ENCODE data around the gene AGAP1. TPM values are rescaled to one million over a fixed set of nuclear protein-coding genes. Genes with fewer than 3 reads are reported as not detected.

The AGAP1 gene
- polyA plus RNA-seq, 1 experiment, result 12.4 TPM

DNA sequence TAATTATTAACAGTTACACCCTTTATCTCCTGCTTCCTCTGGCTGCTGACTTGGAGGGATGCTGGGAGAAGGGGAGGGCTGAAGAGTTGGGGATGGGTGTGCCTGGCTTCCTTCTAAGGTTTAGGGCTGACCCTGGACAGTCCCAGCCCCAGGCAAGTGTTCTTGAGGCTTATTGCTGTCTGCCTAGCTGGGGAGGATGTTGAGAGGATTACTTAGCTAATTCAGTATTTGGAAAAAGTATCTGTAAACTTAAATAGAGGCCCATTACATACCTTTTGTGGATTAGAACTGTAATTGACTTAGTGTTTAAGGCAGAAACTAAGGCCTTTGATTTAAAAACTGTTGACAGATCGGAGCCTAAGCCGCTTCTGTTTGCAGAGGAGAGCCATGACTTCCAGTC is 67.6 kb downstream of the AGAP1 start:
- H3K9me3 ChIP-seq (ENCODE audit: control insufficient read depth, insufficient read depth, low read length), result no peaks in the 10 kb centered on the region; the same call in 1 of the 2 replicates
- no peak for DNase-seq (ENCODE audit: low read depth, low spot score)
- ChIA-PET CTCF (no interaction called here), POLR2A (interaction anchor here (0.6 to 1.2 kb wide), 2 partner anchors 45 to 1143 kb away, joined by 3 read pairs; no protein-coding TSS in a partner anchor)
- no peak overlapping the region for H3K4me3 ChIP-seq (ENCODE audit: low read depth, low read length)
- TF ChIP-seq CTCF (IDR thresholded peaks at IDR 0.05; ENCODE audit: low read depth, low read length), result no peak
- H3K27ac ChIP-seq (ENCODE audit: low read depth, low read length), result no peak overlapping the region
- H3K27me3 ChIP-seq (ENCODE audit: control insufficient read depth, insufficient read depth, low read length), result no peaks in the 10 kb centered on the region

DNA sequence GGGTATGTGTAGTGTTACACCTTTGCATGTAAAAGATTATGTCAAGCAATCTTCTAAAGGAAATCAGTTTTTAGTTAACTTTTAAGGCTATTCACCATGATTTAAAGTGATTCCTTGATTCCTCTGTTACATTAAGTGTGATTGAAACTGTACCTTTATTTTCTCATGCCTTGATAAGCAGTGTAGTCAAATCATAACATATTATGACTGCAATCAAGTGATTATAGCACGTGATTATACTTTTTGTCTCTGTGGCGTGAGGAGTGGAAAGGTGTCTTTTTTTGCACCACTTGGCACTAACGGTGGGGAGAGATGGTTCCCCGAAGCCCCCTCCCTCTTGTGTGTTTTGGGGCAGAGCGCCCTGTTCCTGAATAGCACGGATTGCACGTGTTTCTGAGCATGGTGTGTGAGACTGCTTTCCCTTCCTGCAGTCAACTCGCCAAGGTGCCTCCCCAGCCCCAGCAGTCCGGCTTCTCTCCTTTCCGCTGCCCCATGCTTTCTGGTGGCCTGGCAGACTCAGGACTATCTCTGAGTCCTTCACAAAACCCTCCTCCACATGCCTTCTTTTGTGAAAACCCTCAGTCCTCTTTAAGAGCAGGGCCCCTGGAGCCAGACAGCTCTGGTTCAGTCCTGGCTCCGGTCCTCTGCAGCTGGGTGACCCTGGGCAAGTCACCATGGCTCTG is 68.4 kb downstream of the AGAP1 start:
- POLR2A ChIA-PET, result interaction anchor here (1.2 kb wide), 1 partner anchor 46 kb away, joined by 3 read pairs; no protein-coding TSS in a partner anchor

DNA sequence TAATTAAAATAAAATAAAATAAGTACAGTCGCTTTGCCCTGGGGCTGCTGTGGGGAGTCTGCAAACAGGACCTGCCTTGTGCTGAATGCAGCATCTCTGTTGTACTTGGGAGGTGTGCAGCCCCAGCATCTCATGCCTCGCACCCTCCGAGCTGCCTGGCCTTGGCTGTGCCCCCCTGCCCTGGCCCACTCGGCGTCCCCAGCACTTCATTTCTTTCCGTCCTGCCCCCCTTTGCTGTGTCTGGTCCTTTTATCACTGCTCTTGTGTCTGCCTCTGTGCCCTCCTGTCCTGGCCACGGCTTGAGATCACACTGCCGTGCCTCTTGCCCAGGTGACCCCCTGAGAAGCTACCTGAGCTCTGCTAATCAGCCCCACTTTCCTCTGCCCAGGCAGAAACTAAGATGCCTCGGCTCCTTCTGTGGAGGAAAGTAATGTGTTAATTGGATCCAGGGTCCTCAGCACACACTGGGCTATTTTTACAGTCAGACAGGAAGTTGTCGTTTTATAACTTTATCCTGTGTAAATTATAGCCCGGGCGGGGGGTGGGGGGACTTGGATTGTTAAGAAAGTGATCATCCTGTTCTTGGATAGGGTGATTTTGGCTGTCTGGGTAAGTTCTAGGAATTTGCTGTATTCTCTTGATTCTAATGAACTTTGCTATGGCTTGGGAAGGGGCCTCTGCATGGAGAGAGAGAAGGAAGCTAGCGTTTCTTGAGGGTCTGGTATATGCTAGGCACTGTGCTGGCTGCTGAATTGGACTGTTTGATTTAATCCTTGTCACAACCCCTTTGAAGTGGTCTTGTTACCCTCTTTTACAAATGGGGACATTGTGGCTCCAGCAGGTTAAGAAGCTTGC is 69.4 kb downstream of the AGAP1 start:
- POLR2A ChIA-PET, result no interaction called here

More for the DNA sequence above, 68.4 kb downstream of the AGAP1 start:
- Histone ChIP-seq H3K27me3 (ENCODE audit: control insufficient read depth, insufficient read depth, low read length) (no peaks in the 10 kb centered on the region), H3K9me3 (ENCODE audit: control insufficient read depth, insufficient read depth, low read length) (no peaks in the 10 kb centered on the region; the same call in 1 of the 2 replicates), H3K4me3 (ENCODE audit: low read depth, low read length) (no peak overlapping the region), H3K27ac (ENCODE audit: low read depth, low read length) (no peak overlapping the region)
- no peak for DNase-seq (ENCODE audit: low read depth, low spot score)
- TF ChIP-seq CTCF (IDR thresholded peaks at IDR 0.05; ENCODE audit: low read depth, low read length), result no peak
- CTCF ChIA-PET, result no interaction called here

DNA sequence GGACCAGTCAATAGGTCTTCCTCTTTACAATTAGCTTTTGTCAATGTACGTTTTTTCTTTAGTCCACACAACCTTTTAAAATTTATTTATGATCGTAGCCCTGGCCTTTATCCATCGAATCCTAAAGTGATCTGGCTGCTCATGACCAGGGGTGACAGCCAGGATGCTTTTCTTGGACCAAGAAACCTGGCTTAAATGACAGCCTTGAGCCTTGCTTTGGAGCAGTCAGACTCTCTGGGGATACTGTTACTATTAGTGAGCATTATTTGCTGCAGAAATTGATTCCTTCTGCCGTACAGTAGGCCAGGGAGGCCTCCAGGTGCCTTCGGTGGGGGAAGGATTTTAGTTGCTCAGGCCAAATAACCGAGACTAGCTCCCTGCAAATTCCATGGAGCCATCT is 70.2 kb downstream of the AGAP1 start:
- no peak overlapping the region for H3K4me3 ChIP-seq (ENCODE audit: low read depth, low read length)
- POLR2A ChIA-PET, result no interaction called here
- no peak for TF ChIP-seq CTCF (IDR thresholded peaks at IDR 0.05; ENCODE audit: low read depth, low read length)

More for the DNA sequence above, 69.4 kb downstream of the AGAP1 start:
- CTCF ChIA-PET, result interaction anchor here (1.9 kb wide), 1 partner anchor 31 kb away, joined by 5 read pairs; no protein-coding TSS in a partner anchor
- no peak for DNase-seq (ENCODE audit: low read depth, low spot score)
- Histone ChIP-seq H3K4me3 (ENCODE audit: low read depth, low read length) (no peak overlapping the region), H3K9me3 (ENCODE audit: control insufficient read depth, insufficient read depth, low read length) (peaks cover 6% of the 10 kb centered on the region), H3K27me3 (ENCODE audit: control insufficient read depth, insufficient read depth, low read length) (no peaks in the 10 kb centered on the region), H3K27ac (ENCODE audit: low read depth, low read length) (no peak overlapping the region)
- no peak for TF ChIP-seq CTCF (IDR thresholded peaks at IDR 0.05; ENCODE audit: low read depth, low read length)

More for the DNA sequence above, 70.2 kb downstream of the AGAP1 start:
- no peak overlapping the region for H3K27ac ChIP-seq (ENCODE audit: low read depth, low read length)
- peaks cover 12% of the 10 kb centered on the region for H3K9me3 ChIP-seq (ENCODE audit: control insufficient read depth, insufficient read depth, low read length)
- CTCF ChIA-PET, result interaction anchor here (1.9 kb wide), 1 partner anchor 30 kb away, joined by 5 read pairs; no protein-coding TSS in a partner anchor
- no peak for DNase-seq (ENCODE audit: low read depth, low spot score)
- H3K27me3 ChIP-seq (ENCODE audit: control insufficient read depth, insufficient read depth, low read length), result no peaks in the 10 kb centered on the region

Measured in AG04450 (cell line).